ENCODE data around the gene PMF1. TPM values are rescaled to one million over a fixed set of nuclear protein-coding genes. Genes with fewer than 3 reads are reported as not detected.
"Not testable (repeated sequence)": the region's sequence is repeated elsewhere in the genome, so short reads cannot be mapped to it uniquely, and the experiment has no call there.

The PMF1 gene
- total RNA-seq, 1 donor from 2014 or later: 131 TPM

DNA sequence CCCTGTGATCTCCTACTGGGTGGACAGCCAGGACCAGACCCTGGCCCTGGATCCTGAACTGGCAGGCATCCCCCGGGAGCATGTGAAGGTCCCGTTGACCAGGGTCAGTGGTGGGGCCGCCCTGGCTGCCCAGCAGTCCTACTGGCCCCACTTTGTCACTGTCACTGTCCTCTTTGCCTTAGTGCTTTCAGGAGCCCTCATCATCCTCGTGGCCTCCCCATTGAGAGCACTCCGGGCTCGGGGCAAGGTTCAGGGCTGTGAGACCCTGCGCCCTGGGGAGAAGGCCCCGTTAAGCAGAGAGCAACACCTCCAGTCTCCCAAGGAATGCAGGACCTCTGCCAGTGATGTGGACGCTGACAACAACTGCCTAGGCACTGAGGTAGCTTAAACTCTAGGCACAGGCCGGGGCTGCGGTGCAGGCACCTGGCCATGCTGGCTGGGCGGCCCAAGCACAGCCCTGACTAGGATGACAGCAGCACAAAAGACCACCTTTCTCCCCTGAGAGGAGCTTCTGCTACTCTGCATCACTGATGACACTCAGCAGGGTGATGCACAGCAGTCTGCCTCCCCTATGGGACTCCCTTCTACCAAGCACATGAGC lies 36.1 kb upstream of the PMF1 start:
- TF ChIP-seq, protein P1, sequence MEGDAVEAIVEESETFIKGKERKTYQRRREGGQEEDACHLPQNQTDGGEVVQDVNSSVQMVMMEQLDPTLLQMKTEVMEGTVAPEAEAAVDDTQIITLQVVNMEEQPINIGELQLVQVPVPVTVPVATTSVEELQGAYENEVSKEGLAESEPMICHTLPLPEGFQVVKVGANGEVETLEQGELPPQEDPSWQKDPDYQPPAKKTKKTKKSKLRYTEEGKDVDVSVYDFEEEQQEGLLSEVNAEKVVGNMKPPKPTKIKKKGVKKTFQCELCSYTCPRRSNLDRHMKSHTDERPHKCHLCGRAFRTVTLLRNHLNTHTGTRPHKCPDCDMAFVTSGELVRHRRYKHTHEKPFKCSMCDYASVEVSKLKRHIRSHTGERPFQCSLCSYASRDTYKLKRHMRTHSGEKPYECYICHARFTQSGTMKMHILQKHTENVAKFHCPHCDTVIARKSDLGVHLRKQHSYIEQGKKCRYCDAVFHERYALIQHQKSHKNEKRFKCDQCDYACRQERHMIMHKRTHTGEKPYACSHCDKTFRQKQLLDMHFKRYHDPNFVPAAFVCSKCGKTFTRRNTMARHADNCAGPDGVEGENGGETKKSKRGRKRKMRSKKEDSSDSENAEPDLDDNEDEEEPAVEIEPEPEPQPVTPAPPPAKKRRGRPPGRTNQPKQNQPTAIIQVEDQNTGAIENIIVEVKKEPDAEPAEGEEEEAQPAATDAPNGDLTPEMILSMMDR (conservative IDR thresholded peaks at IDR 0.05; ENCODE audit: low read depth, low read length): no peak
- DNase-seq (ENCODE audit: low read depth): no peak
- H3K4me3 ChIP-seq (ENCODE audit: low read depth, low read length): no peak overlapping the region

DNA sequence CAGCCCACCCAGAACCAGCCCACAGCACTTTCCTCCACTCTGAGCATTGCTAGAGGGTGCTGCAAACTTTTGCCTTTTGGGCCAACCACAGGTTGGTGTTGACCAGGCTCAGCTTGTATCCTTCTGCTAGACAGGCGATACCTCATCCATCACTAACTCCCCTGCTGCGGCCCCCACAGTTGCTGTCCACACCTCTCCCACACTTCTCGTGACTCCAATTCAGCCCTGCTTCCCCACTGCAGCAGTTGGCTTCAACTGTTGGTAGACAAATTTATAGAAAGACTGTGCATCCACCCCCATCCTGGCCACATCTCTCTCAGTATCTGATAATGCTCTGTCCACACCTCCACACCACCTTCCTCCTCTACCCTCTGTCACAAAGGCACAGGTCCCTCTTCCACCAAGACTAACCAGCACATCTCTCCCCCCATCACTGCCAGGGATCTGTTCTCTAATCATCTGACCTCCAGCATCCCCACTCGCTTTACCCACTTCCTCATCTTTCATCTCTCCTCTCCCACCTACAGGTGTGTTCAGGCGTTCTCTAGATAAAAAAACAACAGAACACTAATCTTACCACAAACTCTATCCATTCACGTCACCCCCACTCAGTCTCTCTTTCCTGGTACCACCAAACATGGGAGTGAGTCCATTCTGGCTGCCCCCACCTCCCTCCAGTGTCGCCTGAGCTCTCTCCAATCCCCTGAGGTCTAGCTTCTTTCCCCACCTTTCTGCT lies 34.7 kb upstream of the PMF1 start:
- H3K4me3 ChIP-seq (ENCODE audit: low read depth, low read length): no peak overlapping the region
- TF ChIP-seq, protein P1 (conservative IDR thresholded peaks at IDR 0.05; ENCODE audit: low read depth, low read length): no peak
- DNase-seq (ENCODE audit: low read depth): no peak

- no peak for DNase-seq (ENCODE audit: low read depth)
- no peak overlapping the region for H3K4me3 ChIP-seq (ENCODE audit: low read depth, low read length)
- TF ChIP-seq, protein P1 (conservative IDR thresholded peaks at IDR 0.05; ENCODE audit: low read depth, low read length): no peak
Measured at GRCh38 chr1:156180471-156180870, 32.3 kb upstream of the PMF1 start.

GRCh38 chr1:156181391-156181924 lies 31.3 kb upstream of the PMF1 start:
- not testable (repeated sequence) for H3K4me3 ChIP-seq (ENCODE audit: low read depth, low read length); DNase-seq (ENCODE audit: low read depth)

GRCh38 chr1:156182010-156182779 lies 30.6 kb upstream of the PMF1 start:
- not testable (repeated sequence) for H3K4me3 ChIP-seq (ENCODE audit: low read depth, low read length); DNase-seq (ENCODE audit: low read depth)

- not testable (repeated sequence) for H3K4me3 ChIP-seq (ENCODE audit: low read depth, low read length); DNase-seq (ENCODE audit: low read depth)
Measured at GRCh38 chr1:156186347-156187177, 26.2 kb upstream of the PMF1 start.

- not testable (repeated sequence) for DNase-seq (ENCODE audit: low read depth); H3K4me3 ChIP-seq (ENCODE audit: low read depth, low read length)
Measured at GRCh38 chr1:156190265-156190664, 22.5 kb upstream of the PMF1 start.

- no peak for DNase-seq (ENCODE audit: low read depth)
- TF ChIP-seq, protein P1 (conservative IDR thresholded peaks at IDR 0.05; ENCODE audit: low read depth, low read length): no peak
- no peak overlapping the region for H3K4me3 ChIP-seq (ENCODE audit: low read depth, low read length)
Measured at GRCh38 chr1:156191292-156191964, 21.4 kb upstream of the PMF1 start.
